ENCODE data around the gene SRGAP3. TPM values are rescaled to one million over a fixed set of nuclear protein-coding genes. Genes with fewer than 3 reads are reported as not detected.

The SRGAP3 gene
- total RNA-seq, 4 donors from 2014 or later, result 13.1 to 84.9 (median 27.4) TPM

DNA sequence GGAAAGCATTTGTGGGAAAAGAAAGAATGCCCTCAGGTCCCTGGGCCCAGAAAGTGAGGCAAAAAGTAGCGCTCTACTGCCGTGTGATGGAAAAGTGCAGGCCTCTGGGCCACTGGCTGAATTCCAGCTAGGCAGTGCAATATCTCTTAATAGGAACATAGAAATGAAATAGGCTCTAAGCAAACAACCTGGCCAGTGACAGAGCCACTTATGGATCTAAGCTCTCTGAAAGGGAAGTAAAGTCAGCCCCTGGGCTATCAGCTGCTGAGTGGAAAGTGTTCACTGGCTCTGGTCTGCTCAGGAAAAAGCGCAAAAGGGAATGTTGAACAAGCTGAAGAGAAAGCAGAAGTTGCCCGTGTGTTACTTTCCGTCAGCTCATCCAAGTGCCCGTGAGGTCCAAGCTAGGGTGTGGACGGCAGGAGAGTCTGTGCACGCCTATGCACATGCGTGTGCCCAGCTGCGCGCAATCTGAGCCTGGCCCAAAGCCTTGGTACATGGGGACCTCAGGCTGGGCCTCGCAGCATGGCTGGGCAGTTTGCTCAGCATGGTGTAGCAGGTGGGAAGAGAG, 212.2 kb downstream of the SRGAP3 start:
- Histone ChIP-seq H3K27ac (peak overlapping the region; percentile 12), H3K36me3 (no peaks in the 10 kb centered on the region), H3K9me3 (no peaks in the 10 kb centered on the region), H3K27me3 (no peaks in the 10 kb centered on the region), H3K4me1 (peaks cover 23% of the 10 kb centered on the region), H3K4me3 (no peak overlapping the region)
- WGBS, result 41% methylated on average over 7 of the region's 12 CpGs
- TF ChIP-seq POLR2AphosphoS5 (IDR thresholded peaks at IDR 0.05) (no peak), POLR2A (IDR thresholded peaks at IDR 0.05) (no peak)
- TF ChIP-seq, protein P1, sequence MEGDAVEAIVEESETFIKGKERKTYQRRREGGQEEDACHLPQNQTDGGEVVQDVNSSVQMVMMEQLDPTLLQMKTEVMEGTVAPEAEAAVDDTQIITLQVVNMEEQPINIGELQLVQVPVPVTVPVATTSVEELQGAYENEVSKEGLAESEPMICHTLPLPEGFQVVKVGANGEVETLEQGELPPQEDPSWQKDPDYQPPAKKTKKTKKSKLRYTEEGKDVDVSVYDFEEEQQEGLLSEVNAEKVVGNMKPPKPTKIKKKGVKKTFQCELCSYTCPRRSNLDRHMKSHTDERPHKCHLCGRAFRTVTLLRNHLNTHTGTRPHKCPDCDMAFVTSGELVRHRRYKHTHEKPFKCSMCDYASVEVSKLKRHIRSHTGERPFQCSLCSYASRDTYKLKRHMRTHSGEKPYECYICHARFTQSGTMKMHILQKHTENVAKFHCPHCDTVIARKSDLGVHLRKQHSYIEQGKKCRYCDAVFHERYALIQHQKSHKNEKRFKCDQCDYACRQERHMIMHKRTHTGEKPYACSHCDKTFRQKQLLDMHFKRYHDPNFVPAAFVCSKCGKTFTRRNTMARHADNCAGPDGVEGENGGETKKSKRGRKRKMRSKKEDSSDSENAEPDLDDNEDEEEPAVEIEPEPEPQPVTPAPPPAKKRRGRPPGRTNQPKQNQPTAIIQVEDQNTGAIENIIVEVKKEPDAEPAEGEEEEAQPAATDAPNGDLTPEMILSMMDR (IDR thresholded peaks at IDR 0.05), result no peak
- DNase-seq (ENCODE audit: low spot score in 2 of 2), result no peak

DNA sequence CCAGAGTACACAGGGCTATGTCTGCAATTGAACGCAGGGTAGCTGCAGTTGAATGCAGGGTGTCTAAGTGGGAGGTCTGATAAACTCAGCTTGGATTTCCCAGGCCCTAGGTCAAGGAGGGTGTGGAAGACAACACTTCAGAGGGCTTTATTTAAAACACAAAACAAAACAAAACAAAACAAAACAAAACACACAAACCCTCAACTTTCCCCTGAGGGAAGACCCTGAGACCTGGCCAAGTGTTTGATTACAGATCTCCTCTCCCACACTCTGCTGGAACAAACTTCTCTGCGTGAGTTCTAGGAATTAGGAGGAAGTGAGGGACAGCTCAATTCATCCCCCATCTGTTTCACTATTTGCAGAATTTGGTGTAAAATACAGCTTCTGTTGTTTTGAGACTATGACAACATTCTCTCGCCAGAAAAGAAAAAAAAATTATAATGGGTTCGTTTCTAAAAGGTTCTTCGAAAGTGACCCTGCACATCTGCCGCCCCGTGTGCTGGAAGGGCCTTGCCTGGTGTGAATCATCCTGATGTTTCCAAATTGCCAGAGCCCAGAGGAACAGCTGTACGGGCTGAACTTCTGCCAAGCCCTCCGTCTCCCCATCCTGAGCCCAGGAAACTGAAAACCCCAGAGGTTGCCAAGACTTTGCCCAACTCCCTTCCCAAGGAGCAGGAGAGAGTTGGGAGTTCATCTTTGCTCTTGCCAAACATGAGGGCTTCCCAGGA, 212.9 kb downstream of the SRGAP3 start:
- Histone ChIP-seq H3K4me3 (no peak overlapping the region), H3K27me3 (no peaks in the 10 kb centered on the region), H3K27ac (peak overlapping the region; percentile 12), H3K36me3 (no peaks in the 10 kb centered on the region), H3K9me3 (no peaks in the 10 kb centered on the region), H3K4me1 (peaks cover 23% of the 10 kb centered on the region)
- peak in 1 of 3 donors; percentile 13 for TF ChIP-seq POLR2AphosphoS5 (IDR thresholded peaks at IDR 0.05)
- TF ChIP-seq, protein P1 (IDR thresholded peaks at IDR 0.05), result no peak
- DNase-seq (ENCODE audit: low spot score in 2 of 2), result peak; percentile 82 to 89
- 19% methylated on average over 9 of the region's 9 CpGs for WGBS

DNA sequence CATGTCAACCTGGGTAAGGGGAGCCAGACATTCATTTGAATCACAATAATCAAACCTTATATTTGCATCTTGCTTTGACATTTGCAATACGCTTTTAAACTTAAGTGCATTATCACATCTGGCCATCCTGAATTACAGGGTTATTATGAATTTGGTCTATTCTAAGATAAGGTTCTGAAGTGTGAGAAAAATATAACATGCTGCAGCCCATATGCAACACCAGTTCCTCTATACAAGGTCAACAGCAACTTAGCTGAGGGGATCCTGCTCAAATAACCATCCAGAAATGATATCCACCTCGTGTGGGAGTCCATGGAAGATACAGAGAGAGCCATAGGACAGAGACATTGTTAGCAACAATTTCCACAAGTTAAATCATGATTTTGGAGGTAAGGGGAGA, 213.5 kb downstream of the SRGAP3 start:
- no peak for DNase-seq (ENCODE audit: low spot score in 2 of 2)
- H3K4me3 ChIP-seq, result no peak overlapping the region
- peaks cover 23% of the 10 kb centered on the region for H3K4me1 ChIP-seq
- WGBS, result 89% methylated on average over 2 of the region's 2 CpGs
- no peak for TF ChIP-seq POLR2A (IDR thresholded peaks at IDR 0.05)
- no peak for TF ChIP-seq EP300 (IDR thresholded peaks at IDR 0.05)
- TF ChIP-seq POLR2AphosphoS5 (IDR thresholded peaks at IDR 0.05), result no peak
- TF ChIP-seq, protein P1 (IDR thresholded peaks at IDR 0.05), result no peak
- H3K27ac ChIP-seq, result no peak overlapping the region
- H3K9me3 ChIP-seq, result no peaks in the 10 kb centered on the region
- H3K27me3 ChIP-seq, result no peaks in the 10 kb centered on the region
- no peaks in the 10 kb centered on the region for H3K36me3 ChIP-seq

DNA sequence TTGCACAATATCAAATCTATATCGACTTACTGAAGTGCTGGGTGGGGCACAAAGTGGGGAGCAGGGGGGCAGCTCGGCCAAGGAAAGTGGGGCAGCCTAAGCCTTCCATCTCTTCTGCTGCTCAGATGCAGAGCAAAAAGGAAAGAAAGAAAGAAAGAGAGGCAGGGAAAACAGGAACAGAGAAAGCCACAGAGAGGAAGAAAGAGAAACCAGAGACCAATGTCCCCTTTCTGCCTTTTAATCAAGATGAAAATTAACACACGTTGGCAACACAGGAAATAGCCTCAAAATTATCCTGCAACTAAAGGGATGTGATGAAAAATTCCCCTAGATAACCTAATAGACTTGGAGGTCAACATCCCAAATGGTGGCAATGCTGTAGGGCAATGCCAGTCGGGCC, 214.0 kb downstream of the SRGAP3 start:
- Histone ChIP-seq H3K4me3 (no peak overlapping the region), H3K9me3 (no peaks in the 10 kb centered on the region), H3K27me3 (no peaks in the 10 kb centered on the region), H3K27ac (no peak overlapping the region), H3K4me1 (peaks cover 23% of the 10 kb centered on the region), H3K36me3 (no peaks in the 10 kb centered on the region)
- 80% methylated on average over 4 of the region's 4 CpGs for WGBS
- no peak for TF ChIP-seq EP300 (IDR thresholded peaks at IDR 0.05)
- no peak for TF ChIP-seq POLR2AphosphoS5 (IDR thresholded peaks at IDR 0.05)
- no peak for TF ChIP-seq POLR2A (IDR thresholded peaks at IDR 0.05)
- TF ChIP-seq, protein P1 (IDR thresholded peaks at IDR 0.05), result no peak
- no peak for DNase-seq (ENCODE audit: low spot score in 2 of 2)

DNA sequence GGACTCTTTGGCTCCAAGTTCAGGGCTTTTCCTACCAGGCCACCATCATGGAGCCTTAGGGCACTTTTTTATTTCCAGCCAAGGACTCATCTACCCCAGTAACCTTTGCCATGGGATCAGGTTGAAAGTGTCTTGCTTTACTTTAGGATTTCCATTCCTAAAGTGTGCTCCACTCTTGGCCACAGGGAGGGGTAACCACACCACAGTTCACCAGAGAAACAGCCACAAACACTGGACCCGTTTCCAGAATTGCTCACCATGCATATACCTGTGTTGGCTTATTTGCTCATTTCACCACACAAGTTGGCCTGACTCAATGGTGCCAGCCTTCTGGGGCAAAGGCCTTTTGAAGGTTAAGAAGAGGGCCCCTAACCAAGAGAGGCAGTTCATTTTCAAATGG, 215.6 kb downstream of the SRGAP3 start:
- Histone ChIP-seq H3K4me3 (no peak overlapping the region), H3K9me3 (no peaks in the 10 kb centered on the region), H3K27ac (no peak overlapping the region), H3K27me3 (no peaks in the 10 kb centered on the region), H3K36me3 (no peaks in the 10 kb centered on the region), H3K4me1 (peaks cover 23% of the 10 kb centered on the region)
- TF ChIP-seq EP300 (IDR thresholded peaks at IDR 0.05) (no peak), POLR2AphosphoS5 (IDR thresholded peaks at IDR 0.05) (no peak), POLR2A (IDR thresholded peaks at IDR 0.05) (no peak)
- TF ChIP-seq, protein P1 (IDR thresholded peaks at IDR 0.05), result no peak
- DNase-seq (ENCODE audit: low spot score in 2 of 2), result no peak
- 100% methylated on average over 1 of the region's 1 CpG for WGBS
